MG63 (cell line): ENCODE data around the gene PRF1. TPM values are rescaled to one million over a fixed set of nuclear protein-coding genes. Genes with fewer than 3 reads are reported as not detected.

Experiments used
- total RNA-seq: library from RNA; depleted of rRNA; stranded (reverse); fragments of >200 nt; shearing (Covaris generic); gene quantifications from 2 replicates; pipeline ENCODE4 v1.2.3, GENCODE V29; 2014; ENCODE audit warnings: low replicate concordance; rRNA removed

Gene PRF1
- total RNA-seq, 1 experiment from 2014 or later = not detected

Other genes starting within 250 kb of the PRF1 start
- 15.8 and 48.2 TPM in 2 replicates for gene LRRC20, start 220.1 kb downstream of the PRF1 start, total RNA-seq
- 5.1 and 6.1 TPM in 2 replicates for gene EIF4EBP2, start 198.6 kb downstream of the PRF1 start, total RNA-seq
- gene NODAL, start 161.1 kb downstream of the PRF1 start, total RNA-seq = not detected in 2 replicates
- 5.3 and 7.8 TPM in 2 replicates for gene PALD1, start 124.0 kb downstream of the PRF1 start, total RNA-seq
- 1.6 and 2.7 TPM in 2 replicates for gene ADAMTS14, start 69.8 kb upstream of the PRF1 start, total RNA-seq
- gene TBATA, start 182.6 kb upstream of the PRF1 start, total RNA-seq = not detected in 2 replicates
- 16.4 and 19.3 TPM in 2 replicates for gene SGPL1, start 213.2 kb upstream of the PRF1 start, total RNA-seq